Psoas muscle (tissue), 8 donors: Measurements from ENCODE around the gene KANK2. TPM values are rescaled to one million over a fixed set of nuclear protein-coding genes. Genes with fewer than 3 reads are reported as not detected.
"Not testable (repeated sequence)": the region's sequence is repeated elsewhere in the genome, so short reads cannot be mapped to it uniquely, and the experiment has no call there.

ENCODE experiments used
- ATAC-seq, 4 donors: fragments of 200-7000 bp; cut with Tn5 transposase; one replicate each; pipeline ENCODE4 v1.9.1; 2020; ENCODE audit warnings: moderate library complexity in 3 of 4, mild to moderate bottlenecking in 2 of 4
- DNase-seq, 2 donors: peaks; one replicate each; pipeline ENCODE4 v3.0.0-alpha.2; 2020
- H3K27ac ChIP-seq: fragments of 200-600 bp; one replicate; pipeline ENCODE4 v1.8.0; 2022
- H3K27me3 ChIP-seq, 3 donors: fragments of 200-600 bp in 1 of 3; one replicate each; pipeline versions ENCODE4 v1.6.1 to v1.8.0; 2013 to 2022; ENCODE audit warnings: low read length in 2 of 3, mild to moderate bottlenecking in 2 of 3, moderate library complexity in 1 of 3; ENCODE audit not compliant: insufficient read depth in 3 of 3
- H3K36me3 ChIP-seq, 2 donors: fragments of 200-600 bp in 1 of 2; one replicate each; pipeline versions ENCODE4 v1.6.1 to v1.8.0; 2013 to 2022; ENCODE audit warnings: low read depth in 1 of 2, mild to moderate bottlenecking in 1 of 2, moderate library complexity in 1 of 2; ENCODE audit not compliant: insufficient read depth in 1 of 2
- H3K4me1 ChIP-seq: fragments of 200-600 bp; one replicate; pipeline ENCODE4 v1.8.0; 2022
- H3K4me3 ChIP-seq: fragments of 200-600 bp; one replicate; pipeline ENCODE4 v1.8.0; 2022; ENCODE audit warnings: mild to moderate bottlenecking
- H3K9me3 ChIP-seq: fragments of 200-600 bp; one replicate; pipeline ENCODE4 v1.8.0; 2022
- WGBS, 3 donors: extraction: QIAGEN DNeasy Blood & Tissue Kit; methylation state at CpG; one replicate each; pipeline versions ENCODE4 v1.1.6 to v1.1.7; 2013; 5-methylcytosine and 5-hydroxymethylcytosine counted together
- intact Hi-C, 2 donors: fragments of 100-400 bp; cut with DNase I; formaldehyde crosslinking; loops; one replicate each; pipeline versions ENCODE4 v1.11.0 to v1.14.2; 2022
- polyA plus RNA-seq, 3 donors: library from polyadenylated mRNA; stranded (reverse); fragments of 200-250 nt; gene quantifications; one replicate each; pipeline ENCODE4 v1.2.3, GENCODE V29; 2013
- total RNA-seq, 4 donors: library from RNA; stranded (reverse); fragmentation: NEBNext Ultra II Directional in 2 of 4; extraction: Animal tissue kit (Norgen Biotek cat#: 25700) in 2 of 4; gene quantifications; one replicate each; pipeline versions ENCODE4 v1.2.1 to v1.2.4, GENCODE V29; 2021 to 2023
- TF ChIP-seq, protein P1 (sequence below): fragments of 200-600 bp; IDR thresholded peaks from one replicate; pipeline ENCODE4 v1.8.0; 2022; ENCODE audit warnings: antibody characterized with exemption
- donor health status: healthy with polysubstance abuse.
- donor health status: DM: no; HTN: no; CAD: no; lungs with moderate emphysema.
- donor health status: Bipolar disorder and iron deficiency.
- donor health status: healthy.
- donor health status: DM: yes; HTN: yes; CAD: no.
- donor health status: DM: no; HTN: no; CAD: no.
- donor health status: DM: no; HTN: no; CAD: no.
- donor health status: DM: yes; HTN: yes; CAD: no.

KANK2 gene
- total and polyA plus RNA-seq, 7 donors: 23.7 to 103 (median 44.0) TPM

DNA sequence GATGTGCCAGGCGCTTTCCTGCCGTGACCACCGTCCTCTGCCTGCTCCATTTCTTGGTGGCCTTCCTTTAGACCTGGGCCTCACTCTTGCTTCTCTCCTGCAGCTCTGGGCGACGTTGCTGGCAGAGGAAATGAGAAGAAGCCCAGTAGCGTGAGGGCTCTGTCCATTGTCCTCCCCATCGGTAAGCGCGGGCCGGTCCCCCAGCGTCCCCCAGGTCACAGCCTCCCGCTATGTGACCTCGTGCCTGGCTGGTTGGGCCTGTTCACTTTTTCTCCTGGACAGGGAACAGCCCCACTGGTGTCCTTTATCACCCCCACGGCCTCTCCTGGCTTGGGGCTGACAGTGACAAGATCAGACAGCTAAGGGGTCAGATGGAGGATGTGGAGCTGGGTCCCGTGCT lies 69.4 kb downstream of the KANK2 start:
- WGBS, 3 donors: 85 to 90% (median 90%) methylated on average over 15 of the region's 15 CpGs
- ATAC-seq: no peak
- H3K4me3 ChIP-seq: no peak overlapping the region
- no peaks in the 10 kb centered on the region for H3K4me1 ChIP-seq
- intact Hi-C loops: loop anchor here (5.0 kb wide), 1 partner anchor 91 kb away; no protein-coding TSS in a partner anchor
- no peak for DNase-seq
- H3K36me3 ChIP-seq: peaks cover 0 to 70% of the 10 kb centered on the region in 2 donors
- no peaks in the 10 kb centered on the region for H3K9me3 ChIP-seq
- no peaks in the 10 kb centered on the region for H3K27me3 ChIP-seq
- no peak overlapping the region for H3K27ac ChIP-seq
- TF ChIP-seq, protein P1, sequence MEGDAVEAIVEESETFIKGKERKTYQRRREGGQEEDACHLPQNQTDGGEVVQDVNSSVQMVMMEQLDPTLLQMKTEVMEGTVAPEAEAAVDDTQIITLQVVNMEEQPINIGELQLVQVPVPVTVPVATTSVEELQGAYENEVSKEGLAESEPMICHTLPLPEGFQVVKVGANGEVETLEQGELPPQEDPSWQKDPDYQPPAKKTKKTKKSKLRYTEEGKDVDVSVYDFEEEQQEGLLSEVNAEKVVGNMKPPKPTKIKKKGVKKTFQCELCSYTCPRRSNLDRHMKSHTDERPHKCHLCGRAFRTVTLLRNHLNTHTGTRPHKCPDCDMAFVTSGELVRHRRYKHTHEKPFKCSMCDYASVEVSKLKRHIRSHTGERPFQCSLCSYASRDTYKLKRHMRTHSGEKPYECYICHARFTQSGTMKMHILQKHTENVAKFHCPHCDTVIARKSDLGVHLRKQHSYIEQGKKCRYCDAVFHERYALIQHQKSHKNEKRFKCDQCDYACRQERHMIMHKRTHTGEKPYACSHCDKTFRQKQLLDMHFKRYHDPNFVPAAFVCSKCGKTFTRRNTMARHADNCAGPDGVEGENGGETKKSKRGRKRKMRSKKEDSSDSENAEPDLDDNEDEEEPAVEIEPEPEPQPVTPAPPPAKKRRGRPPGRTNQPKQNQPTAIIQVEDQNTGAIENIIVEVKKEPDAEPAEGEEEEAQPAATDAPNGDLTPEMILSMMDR: no peak

DNA sequence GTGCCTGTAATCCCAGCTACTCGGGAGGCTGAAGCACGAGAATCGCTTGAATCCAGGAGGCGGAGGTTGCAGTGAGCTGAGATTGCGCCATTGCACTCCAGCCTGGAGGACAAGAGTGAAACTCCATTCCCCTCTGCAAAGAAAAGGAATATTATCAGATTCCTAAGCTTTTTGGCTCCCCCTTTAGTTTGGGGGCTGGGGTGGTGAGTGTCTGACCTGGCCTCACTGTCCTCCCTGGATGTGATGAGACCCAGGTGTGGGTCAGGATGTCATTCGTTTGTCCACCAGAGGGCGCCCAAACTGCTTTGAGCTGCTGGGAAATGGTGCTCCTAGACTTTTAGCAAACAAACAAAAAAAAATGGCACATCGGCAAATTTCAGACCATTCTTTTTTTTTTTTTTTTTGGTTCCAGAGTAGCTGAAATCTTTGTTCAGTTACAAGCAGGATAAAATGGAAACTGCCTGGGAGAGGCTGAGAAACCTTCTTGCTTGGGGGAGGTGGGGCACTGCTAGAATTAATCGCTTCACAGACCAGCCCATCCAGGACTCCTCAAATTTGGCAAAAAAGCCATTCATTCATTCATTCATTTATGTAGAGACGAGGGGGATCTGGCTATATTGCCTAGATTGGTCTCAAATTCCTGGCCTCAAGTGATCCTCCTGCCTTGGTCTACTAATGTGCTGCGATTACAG lies 71.2 kb downstream of the KANK2 start:
- peaks cover 0 to 64% of the 10 kb centered on the region in 2 donors for H3K36me3 ChIP-seq
- H3K27me3 ChIP-seq: no peaks in the 10 kb centered on the region
- DNase-seq (peak; percentile 78 to 85), ATAC-seq (peak; percentile 59 to 85 (median 68))
- TF ChIP-seq, protein P1: peak; percentile 67
- H3K4me1 ChIP-seq: no peaks in the 10 kb centered on the region
- H3K4me3 ChIP-seq: no peak overlapping the region
- intact Hi-C loops: loop anchor here (5.0 kb wide), 1 partner anchor 89 kb away; no protein-coding TSS in a partner anchor
- WGBS, 3 donors: 55 to 60% (median 57%) methylated on average over 11 of the region's 11 CpGs
- H3K9me3 ChIP-seq: no peaks in the 10 kb centered on the region
- no peak overlapping the region for H3K27ac ChIP-seq

DNA sequence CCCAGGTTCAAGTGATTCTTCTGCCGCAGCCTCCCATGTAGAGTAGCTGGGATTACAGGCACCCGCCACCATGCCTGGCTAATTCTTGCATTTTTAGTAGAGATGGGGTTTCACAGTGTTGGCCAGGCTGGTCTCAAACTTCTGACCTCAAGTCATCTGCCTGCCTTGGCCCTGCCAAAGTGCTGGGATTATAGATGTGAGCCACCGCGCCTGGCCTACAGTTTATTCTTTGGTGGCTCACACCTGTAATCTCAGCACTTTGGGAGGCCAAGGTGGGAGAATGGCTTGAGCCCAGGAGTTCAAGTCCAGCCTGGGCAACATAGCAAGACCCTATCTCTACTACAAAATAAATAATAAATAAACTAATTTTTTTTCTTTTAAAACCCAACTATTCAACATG lies 73.2 kb downstream of the KANK2 start:
- H3K4me3 ChIP-seq, H3K27me3 ChIP-seq, H3K27ac ChIP-seq, DNase-seq, intact Hi-C loops, H3K4me1 ChIP-seq, H3K9me3 ChIP-seq, ATAC-seq: not testable (repeated sequence)
- peaks cover 0 to 62% of the 10 kb centered on the region in 2 donors for H3K36me3 ChIP-seq
- WGBS, 3 donors: 96 to 100% (median 98%) methylated on average over 4 of the region's 4 CpGs

DNA sequence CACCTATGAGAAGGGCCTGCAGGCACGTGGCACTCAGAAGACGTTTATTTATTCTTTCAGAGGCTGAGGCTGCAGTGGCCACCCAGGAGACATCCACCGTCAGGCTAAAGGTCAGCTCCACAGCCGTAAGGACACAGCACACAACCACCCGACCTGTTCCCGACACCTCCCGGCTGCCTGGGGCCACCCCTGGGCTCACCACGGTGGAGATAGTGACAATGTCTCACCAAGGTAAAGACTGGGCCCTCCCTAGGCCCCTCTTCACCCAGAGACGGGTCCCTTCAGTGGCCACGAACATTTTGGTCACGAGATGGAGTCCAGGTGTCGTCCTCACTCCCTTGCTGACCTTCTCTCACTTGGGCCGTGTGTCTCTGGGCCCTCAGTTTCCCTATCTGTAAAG lies 74.2 kb downstream of the KANK2 start:
- H3K4me1 ChIP-seq: no peaks in the 10 kb centered on the region
- DNase-seq (no peak), ATAC-seq (no peak)
- no peaks in the 10 kb centered on the region for H3K27me3 ChIP-seq
- peaks cover 0 to 58% of the 10 kb centered on the region in 2 donors for H3K36me3 ChIP-seq
- intact Hi-C loops: no loop called here
- H3K27ac ChIP-seq: no peak overlapping the region
- H3K9me3 ChIP-seq: no peaks in the 10 kb centered on the region
- WGBS, 3 donors: 90 to 94% (median 91%) methylated on average over 13 of the region's 13 CpGs
- TF ChIP-seq, protein P1: no peak
- H3K4me3 ChIP-seq: no peak overlapping the region

DNA sequence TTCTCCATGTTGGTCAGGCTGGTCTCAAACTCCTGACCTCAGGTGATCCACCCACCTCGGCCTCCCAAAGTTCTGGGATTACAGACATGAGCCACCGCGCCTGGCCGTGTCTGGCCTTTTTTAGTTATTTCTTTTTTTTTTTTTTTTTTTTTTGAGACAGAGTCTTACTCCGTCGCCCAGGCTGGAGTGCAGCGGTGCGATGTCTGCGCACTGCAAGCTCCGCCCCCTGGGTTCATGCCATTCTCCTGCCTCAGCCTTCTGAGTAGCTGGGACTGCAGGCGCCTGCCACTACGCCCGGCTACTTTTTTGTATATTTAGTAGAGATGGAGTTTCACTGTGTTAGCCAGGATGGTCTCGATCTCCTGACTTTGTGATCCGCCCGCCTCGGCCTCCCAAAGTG lies 75.4 kb downstream of the KANK2 start:
- H3K27ac ChIP-seq, DNase-seq, H3K4me3 ChIP-seq, intact Hi-C loops, H3K9me3 ChIP-seq, H3K4me1 ChIP-seq, ATAC-seq, H3K27me3 ChIP-seq: not testable (repeated sequence)
- WGBS, 3 donors: 91 to 98% (median 92%) methylated on average over 13 to 17 of the region's 17 CpGs
- peaks cover 0 to 64% of the 10 kb centered on the region in 2 donors for H3K36me3 ChIP-seq
